HCT116 (cell line): ENCODE data around the gene TRPM4. TPM values are rescaled to one million over a fixed set of nuclear protein-coding genes. Genes with fewer than 3 reads are reported as not detected.
A peak's percentile ranks its signal among the peaks of the same experiment; 100 is the strongest.

Experiments
- ATAC-seq: fragments of 200-7000 bp; cut with Tn5 transposase; 2 replicates; pipeline ENCODE4 v1.9.1; 2020; ENCODE audit warnings: mild to moderate bottlenecking, moderate library complexity
- BruUV-seq: library from RNA; stranded (reverse); fragments of 400-500 nt; replicated peaks from 2 replicates; lab custom pipeline; 2021; lab: Mats Ljungman, UMichigan
- CTCF ChIA-PET: fragments of 300-600 bp; sonication (Branson Sonifier 250); formaldehyde crosslinking; loops from one replicate; lab custom pipeline; 2021; ENCODE audit warnings: antibody characterized with exemption; lab: Charles Lee
- POLR2A ChIA-PET: fragments of 300-600, 350-600 bp; sonication (Branson Sonifier 250); formaldehyde crosslinking; loops from one replicate; lab custom pipeline; 2021; ENCODE audit warnings: antibody characterized with exemption; lab: Charles Lee
- RAD21 ChIA-PET, 2 experiments: fragments of 300-600 bp; sonication (Branson Sonifier 250); formaldehyde crosslinking; loops; one replicate each; lab custom pipeline; 2023; ENCODE audit warnings: low total read pairs in 2 of 2; ENCODE audit not compliant: uncharacterized antibody in 2 of 2, unreplicated experiment in 2 of 2, low non-redundant PET in 1 of 2; lab: Charles Lee
- DNase-seq: peaks from one replicate; pipeline ENCODE4 v3.0.0-alpha.2; 2010; ENCODE audit warnings: low read depth, low spot score
- H2AFZ ChIP-seq: fragments of 200-600 bp; shearing (Covaris generic), sonication (generic); 2 replicates; pipeline ENCODE4 v1.6.1; 2017; ENCODE audit warnings: low read depth, mixed run types, mixed read lengths, antibody characterized with exemption, low read length; ENCODE audit not compliant: poor library complexity, severe bottlenecking
- H3K27ac ChIP-seq: 2 replicates; pipeline ENCODE4 v1.5.1; 2012; ENCODE audit warnings: low read depth, low read length
- H3K27me3 ChIP-seq: fragments of 200-600 bp; sonication (generic); 2 replicates; pipeline ENCODE4 v1.6.1; 2016; ENCODE audit warnings: mixed run types, low read length, mixed read lengths; ENCODE audit not compliant: insufficient read depth
- H3K36me3 ChIP-seq, 2 experiments: fragments of 200-500 bp in 1 of 2; fragments of 200-600 bp in 1 of 2; sonication (Bioruptor generic) in 1 of 2; sonication (generic) in 1 of 2; 2 replicates each; pipeline versions ENCODE4 v1.5.1 to v1.6.1; 2014 to 2016; ENCODE audit warnings: low read length in 2 of 2, inconsistent platforms in 1 of 2, mixed read lengths in 1 of 2, mixed run types in 1 of 2; ENCODE audit not compliant: insufficient read depth in 2 of 2, control insufficient read depth in 1 of 2
- H3K4me1 ChIP-seq, 2 experiments: fragments of 200-600 bp in 1 of 2; sonication (generic) in 1 of 2; 2 replicates each; pipeline versions ENCODE4 v1.5.1 to v1.6.1; 2012 to 2017; ENCODE audit warnings: low read length in 2 of 2, inconsistent platforms in 1 of 2, mild to moderate bottlenecking in 1 of 2, mixed read lengths in 1 of 2, mixed run types in 1 of 2, moderate library complexity in 1 of 2; ENCODE audit not compliant: insufficient read depth in 2 of 2, control insufficient read depth in 1 of 2
- H3K4me2 ChIP-seq: fragments of 200-600 bp; sonication (generic); 2 replicates; pipeline ENCODE4 v1.6.1; 2017; ENCODE audit warnings: mixed run types, low read length, mixed read lengths
- H3K4me3 ChIP-seq, 2 experiments: fragments of 200-600 bp in 1 of 2; sonication (generic) in 1 of 2; replicated peaks in 1 of 2; 2 replicates each; pipeline ENCODE4 v1.5.1; 2011 to 2016; ENCODE audit warnings: low read length in 2 of 2, control low read depth in 1 of 2, low read depth in 1 of 2, mild to moderate bottlenecking in 1 of 2, mixed read lengths in 1 of 2, mixed run types in 1 of 2
- H3K79me2 ChIP-seq: fragments of 200-600 bp; sonication (generic); 2 replicates; pipeline ENCODE4 v1.6.1; 2017; ENCODE audit warnings: mild to moderate bottlenecking, mixed run types, low read length, moderate library complexity, mixed read lengths; ENCODE audit not compliant: insufficient read depth
- H3K9ac ChIP-seq: fragments of 200-600 bp; sonication (generic); 2 replicates; pipeline ENCODE4 v1.6.1; 2016; ENCODE audit warnings: low read length, mixed read lengths
- H3K9me2 ChIP-seq: fragments of 200-600 bp; sonication (generic), shearing (Covaris generic); 2 replicates; pipeline ENCODE4 v1.6.1; 2017; ENCODE audit warnings: mixed run types, mild to moderate bottlenecking, moderate library complexity; ENCODE audit not compliant: insufficient read depth
- H3K9me3 ChIP-seq, 2 experiments: fragments of 200-500 bp in 1 of 2; fragments of 200-600 bp in 1 of 2; sonication (Bioruptor generic) in 1 of 2; sonication (generic) in 1 of 2; 2 replicates each; pipeline ENCODE4 v1.6.1; 2014 to 2017; ENCODE audit warnings: low read length in 2 of 2, mixed read lengths in 2 of 2, inconsistent platforms in 1 of 2, low read depth in 1 of 2, mild to moderate bottlenecking in 1 of 2, mixed run types in 1 of 2, moderate library complexity in 1 of 2; ENCODE audit not compliant: control insufficient read depth in 1 of 2, insufficient read depth in 1 of 2
- H4K20me1 ChIP-seq: fragments of 200-600 bp; sonication (generic), shearing (Covaris generic); 2 replicates; pipeline ENCODE4 v1.6.1; 2017; ENCODE audit warnings: mixed run types, mild to moderate bottlenecking, moderate library complexity; ENCODE audit not compliant: insufficient read depth
- ELF1 ChIP-seq: IDR thresholded peaks from 2 replicates; pipeline ENCODE4 v1.6.1; 2012; ENCODE audit warnings: low read depth, borderline replicate concordance
- EZH2 ChIP-seq: fragments of 200-600 bp; sonication (generic); IDR thresholded peaks from 2 replicates; pipeline ENCODE4 v1.6.1; 2017; ENCODE audit warnings: antibody characterized with exemption, mixed run types
- EZH2phosphoT487 ChIP-seq: fragments of 200-600 bp; IDR thresholded peaks from 2 replicates; pipeline ENCODE4 v1.6.1; 2018; ENCODE audit warnings: antibody characterized with exemption, borderline replicate concordance
- FOSL1 ChIP-seq: IDR thresholded peaks from 2 replicates; pipeline ENCODE4 v1.6.1; 2012; ENCODE audit warnings: low read depth
- JUND ChIP-seq: IDR thresholded peaks from 2 replicates; pipeline ENCODE4 v1.6.1; 2012
- POLR2A ChIP-seq: IDR thresholded peaks from 2 replicates; pipeline ENCODE4 v1.7.0; 2011; ENCODE audit warnings: borderline replicate concordance; ENCODE audit not compliant: insufficient read depth, insufficient read length; ENCODE audit errors: extremely low read depth
- POLR2AphosphoS5 ChIP-seq: IDR thresholded peaks from 2 replicates; pipeline ENCODE4 v1.6.1; 2011; ENCODE audit warnings: mild to moderate bottlenecking, low read depth, low read length, moderate library complexity
- RAD21 ChIP-seq: IDR thresholded peaks from 2 replicates; pipeline ENCODE4 v1.6.1; 2012; ENCODE audit warnings: low read depth, mild to moderate bottlenecking
- SIN3A ChIP-seq: IDR thresholded peaks from 2 replicates; pipeline ENCODE4 v1.6.1; 2012; ENCODE audit warnings: low read depth
- SP1 ChIP-seq: IDR thresholded peaks from 2 replicates; pipeline ENCODE4 v1.6.1; 2012; ENCODE audit warnings: low read depth
- SRF ChIP-seq: IDR thresholded peaks from 2 replicates; pipeline ENCODE4 v1.6.1; 2012; ENCODE audit warnings: low read depth
- TCF7L2 ChIP-seq: IDR thresholded peaks from 2 replicates; pipeline ENCODE4 v1.7.0; 2011; ENCODE audit warnings: borderline replicate concordance, inconsistent platforms; ENCODE audit not compliant: insufficient read depth, insufficient read length; ENCODE audit errors: extremely low read depth
- YY1 ChIP-seq: IDR thresholded peaks from 2 replicates; pipeline ENCODE4 v1.6.1; 2011; ENCODE audit warnings: low read length, low read depth, moderate library complexity, mild to moderate bottlenecking; ENCODE audit not compliant: insufficient replicate concordance; ENCODE audit errors: extremely low read depth
- ZFX ChIP-seq: fragments of 450-650 bp; IDR thresholded peaks from 2 replicates; pipeline ENCODE4 v1.6.1; 2017
- ZNF274 ChIP-seq: fragments of 200-500 bp; sonication (Bioruptor generic); IDR thresholded peaks from 2 replicates; pipeline ENCODE4 v1.6.1; 2014; ENCODE audit warnings: mild to moderate bottlenecking, low read depth, low read length, inconsistent platforms
- intact Hi-C: fragments of 100-400 bp; cut with micrococcal nuclease; formaldehyde crosslinking; loops from 2 replicates; pipeline ENCODE4 v1.10.0; 2022
- total RNA-seq: library from RNA; stranded (reverse); gene quantifications from one replicate; pipeline ENCODE4 v1.2.1, GENCODE V29; 2021; ENCODE audit not compliant: unreplicated experiment
- TF ChIP-seq, protein P1 (sequence below): IDR thresholded peaks from 2 replicates; pipeline ENCODE4 v1.6.1; 2011; ENCODE audit warnings: mild to moderate bottlenecking, low read length, moderate library complexity; ENCODE audit not compliant: insufficient replicate concordance; ENCODE audit errors: extremely low read depth
- TF ChIP-seq, protein P2 (sequence below): IDR thresholded peaks from 2 replicates; pipeline ENCODE4 v1.6.1; 2012
- TF ChIP-seq, protein P3 (sequence below), 3 experiments: fragments of 200-600 bp in 1 of 3; sonication (generic) in 1 of 3; IDR thresholded peaks in 2 of 3; conservative IDR thresholded peaks in 1 of 3; 2 replicates each; pipeline ENCODE4 v1.5.1; 2012 to 2017; ENCODE audit warnings: low read depth in 2 of 3, low read length in 2 of 3, antibody characterized with exemption in 1 of 3, borderline replicate concordance in 1 of 3, control low read depth in 1 of 3, mild to moderate bottlenecking in 1 of 3, mixed read lengths in 1 of 3, mixed run types in 1 of 3, moderate library complexity in 1 of 3; ENCODE audit not compliant: insufficient read depth in 1 of 3
- TF ChIP-seq, protein P4 (sequence below): IDR thresholded peaks from 2 replicates; pipeline ENCODE4 v1.6.1; 2012
- TF ChIP-seq, protein P5 (sequence below): IDR thresholded peaks from 2 replicates; pipeline ENCODE4 v1.6.1; 2012; ENCODE audit warnings: low read depth

Gene TRPM4
- total RNA-seq, 1 experiment from 2014 or later = 44.2 TPM

DNA sequence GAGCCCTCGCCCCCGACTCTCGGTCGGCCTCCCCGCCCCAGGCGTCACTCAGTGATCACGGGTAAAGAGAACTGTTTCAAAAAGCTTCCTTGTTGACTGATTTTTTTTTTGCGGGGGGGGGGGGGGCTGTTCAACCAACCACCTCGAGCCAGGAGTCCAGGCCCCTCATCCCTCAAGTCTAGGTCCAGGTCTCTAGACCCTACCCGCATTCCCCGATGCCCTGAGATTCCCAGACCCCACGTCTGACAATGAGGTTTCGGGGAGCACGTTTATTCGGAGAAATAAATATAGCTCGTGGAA, 6.7 kb upstream of the TRPM4 start:
- Histone ChIP-seq H3K4me1 (peaks cover 20 to 51% of the 10 kb centered on the region in 2 experiments), H3K27ac (peak overlapping the region; percentile 94), H3K79me2 (no peaks in the 10 kb centered on the region), H2AFZ (no peak overlapping the region), H3K4me3 (peak overlapping the region; percentile 90 to 95), H3K27me3 (no peaks in the 10 kb centered on the region), H3K4me2 (peak overlapping the region; percentile 99), H3K36me3 (no peaks in the 10 kb centered on the region), H4K20me1 (no peaks in the 10 kb centered on the region), H3K9me2 (no peaks in the 10 kb centered on the region), H3K9me3 (no peaks in the 10 kb centered on the region), H3K9ac (peak overlapping the region; percentile 98)
- intact Hi-C loops = loop anchor here (1.0 kb wide), 1 partner anchor 32 kb away; the partner anchor contains the start of genes C19orf73 and PPFIA3
- no peak for ATAC-seq
- TF ChIP-seq, protein P1, sequence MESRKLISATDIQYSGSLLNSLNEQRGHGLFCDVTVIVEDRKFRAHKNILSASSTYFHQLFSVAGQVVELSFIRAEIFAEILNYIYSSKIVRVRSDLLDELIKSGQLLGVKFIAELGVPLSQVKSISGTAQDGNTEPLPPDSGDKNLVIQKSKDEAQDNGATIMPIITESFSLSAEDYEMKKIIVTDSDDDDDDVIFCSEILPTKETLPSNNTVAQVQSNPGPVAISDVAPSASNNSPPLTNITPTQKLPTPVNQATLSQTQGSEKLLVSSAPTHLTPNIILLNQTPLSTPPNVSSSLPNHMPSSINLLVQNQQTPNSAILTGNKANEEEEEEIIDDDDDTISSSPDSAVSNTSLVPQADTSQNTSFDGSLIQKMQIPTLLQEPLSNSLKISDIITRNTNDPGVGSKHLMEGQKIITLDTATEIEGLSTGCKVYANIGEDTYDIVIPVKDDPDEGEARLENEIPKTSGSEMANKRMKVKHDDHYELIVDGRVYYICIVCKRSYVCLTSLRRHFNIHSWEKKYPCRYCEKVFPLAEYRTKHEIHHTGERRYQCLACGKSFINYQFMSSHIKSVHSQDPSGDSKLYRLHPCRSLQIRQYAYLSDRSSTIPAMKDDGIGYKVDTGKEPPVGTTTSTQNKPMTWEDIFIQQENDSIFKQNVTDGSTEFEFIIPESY = no peak
- TF ChIP-seq POLR2AphosphoS5 = no peak
- TF ChIP-seq SP1 = no peak
- TF ChIP-seq, protein P2, sequence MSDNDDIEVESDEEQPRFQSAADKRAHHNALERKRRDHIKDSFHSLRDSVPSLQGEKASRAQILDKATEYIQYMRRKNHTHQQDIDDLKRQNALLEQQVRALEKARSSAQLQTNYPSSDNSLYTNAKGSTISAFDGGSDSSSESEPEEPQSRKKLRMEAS = no peak
- no peak for TF ChIP-seq JUND
- no peak for TF ChIP-seq ZNF274
- no peak for TF ChIP-seq EZH2phosphoT487
- TF ChIP-seq, protein P3, sequence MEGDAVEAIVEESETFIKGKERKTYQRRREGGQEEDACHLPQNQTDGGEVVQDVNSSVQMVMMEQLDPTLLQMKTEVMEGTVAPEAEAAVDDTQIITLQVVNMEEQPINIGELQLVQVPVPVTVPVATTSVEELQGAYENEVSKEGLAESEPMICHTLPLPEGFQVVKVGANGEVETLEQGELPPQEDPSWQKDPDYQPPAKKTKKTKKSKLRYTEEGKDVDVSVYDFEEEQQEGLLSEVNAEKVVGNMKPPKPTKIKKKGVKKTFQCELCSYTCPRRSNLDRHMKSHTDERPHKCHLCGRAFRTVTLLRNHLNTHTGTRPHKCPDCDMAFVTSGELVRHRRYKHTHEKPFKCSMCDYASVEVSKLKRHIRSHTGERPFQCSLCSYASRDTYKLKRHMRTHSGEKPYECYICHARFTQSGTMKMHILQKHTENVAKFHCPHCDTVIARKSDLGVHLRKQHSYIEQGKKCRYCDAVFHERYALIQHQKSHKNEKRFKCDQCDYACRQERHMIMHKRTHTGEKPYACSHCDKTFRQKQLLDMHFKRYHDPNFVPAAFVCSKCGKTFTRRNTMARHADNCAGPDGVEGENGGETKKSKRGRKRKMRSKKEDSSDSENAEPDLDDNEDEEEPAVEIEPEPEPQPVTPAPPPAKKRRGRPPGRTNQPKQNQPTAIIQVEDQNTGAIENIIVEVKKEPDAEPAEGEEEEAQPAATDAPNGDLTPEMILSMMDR (IDR thresholded peaks at IDR 0.05 in 2 of 3, conservative IDR thresholded peaks at IDR 0.05 in 1 of 3; ENCODE audit: borderline replicate concordance in 1 of 3, insufficient read depth in 1 of 3, low read depth in 2 of 3, low read length in 2 of 3) = no peak
- no peak for TF ChIP-seq EZH2
- no peak for TF ChIP-seq SRF
- TF ChIP-seq TCF7L2 = no peak
- TF ChIP-seq SIN3A = no peak
- TF ChIP-seq ZFX = no peak
- TF ChIP-seq ELF1 = no peak
- TF ChIP-seq, protein P4, sequence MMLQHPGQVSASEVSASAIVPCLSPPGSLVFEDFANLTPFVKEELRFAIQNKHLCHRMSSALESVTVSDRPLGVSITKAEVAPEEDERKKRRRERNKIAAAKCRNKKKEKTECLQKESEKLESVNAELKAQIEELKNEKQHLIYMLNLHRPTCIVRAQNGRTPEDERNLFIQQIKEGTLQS = no peak
- TF ChIP-seq, protein P5, sequence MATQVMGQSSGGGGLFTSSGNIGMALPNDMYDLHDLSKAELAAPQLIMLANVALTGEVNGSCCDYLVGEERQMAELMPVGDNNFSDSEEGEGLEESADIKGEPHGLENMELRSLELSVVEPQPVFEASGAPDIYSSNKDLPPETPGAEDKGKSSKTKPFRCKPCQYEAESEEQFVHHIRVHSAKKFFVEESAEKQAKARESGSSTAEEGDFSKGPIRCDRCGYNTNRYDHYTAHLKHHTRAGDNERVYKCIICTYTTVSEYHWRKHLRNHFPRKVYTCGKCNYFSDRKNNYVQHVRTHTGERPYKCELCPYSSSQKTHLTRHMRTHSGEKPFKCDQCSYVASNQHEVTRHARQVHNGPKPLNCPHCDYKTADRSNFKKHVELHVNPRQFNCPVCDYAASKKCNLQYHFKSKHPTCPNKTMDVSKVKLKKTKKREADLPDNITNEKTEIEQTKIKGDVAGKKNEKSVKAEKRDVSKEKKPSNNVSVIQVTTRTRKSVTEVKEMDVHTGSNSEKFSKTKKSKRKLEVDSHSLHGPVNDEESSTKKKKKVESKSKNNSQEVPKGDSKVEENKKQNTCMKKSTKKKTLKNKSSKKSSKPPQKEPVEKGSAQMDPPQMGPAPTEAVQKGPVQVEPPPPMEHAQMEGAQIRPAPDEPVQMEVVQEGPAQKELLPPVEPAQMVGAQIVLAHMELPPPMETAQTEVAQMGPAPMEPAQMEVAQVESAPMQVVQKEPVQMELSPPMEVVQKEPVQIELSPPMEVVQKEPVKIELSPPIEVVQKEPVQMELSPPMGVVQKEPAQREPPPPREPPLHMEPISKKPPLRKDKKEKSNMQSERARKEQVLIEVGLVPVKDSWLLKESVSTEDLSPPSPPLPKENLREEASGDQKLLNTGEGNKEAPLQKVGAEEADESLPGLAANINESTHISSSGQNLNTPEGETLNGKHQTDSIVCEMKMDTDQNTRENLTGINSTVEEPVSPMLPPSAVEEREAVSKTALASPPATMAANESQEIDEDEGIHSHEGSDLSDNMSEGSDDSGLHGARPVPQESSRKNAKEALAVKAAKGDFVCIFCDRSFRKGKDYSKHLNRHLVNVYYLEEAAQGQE = no peak
- no peak for TF ChIP-seq RAD21
- TF ChIP-seq FOSL1 = no peak
- TF ChIP-seq POLR2A = no peak
- no peak for TF ChIP-seq YY1
- BruUV-seq = no TSS peak
- ChIA-PET RAD21 (interaction anchor here in 1 of 2 experiments (0.7 kb wide), 1 partner anchor 90 kb away, joined by 3 read pairs; no protein-coding TSS in a partner anchor), CTCF (interaction anchor here (0.5 to 3.0 kb wide), 4 partner anchors 48 to 530 kb away, joined by 3 to 17 read pairs (median 9); partner anchors contain the start of gene TEAD2), POLR2A (interaction anchor here (1.1 to 1.6 kb wide), 4 partner anchors 16 to 34 kb away, joined by 3 to 9 read pairs (median 4); no protein-coding TSS in a partner anchor)
- DNase-seq = no peak
